ENCODE data around the gene CLCN5.

Gene CLCN5

GRCh38 chrX:50081282-50081889, 159.0 kb downstream of the CLCN5 start:
- DNase-seq (ENCODE audit: low read depth, low spot score) = peak; percentile 66

GRCh38 chrX:50082741-50083140, 160.3 kb downstream of the CLCN5 start:
- no peak for DNase-seq (ENCODE audit: low read depth, low spot score)

GRCh38 chrX:50088645-50089044, 166.2 kb downstream of the CLCN5 start:
- DNase-seq (ENCODE audit: low read depth, low spot score) = no peak

GRCh38 chrX:50093625-50094024, 171.2 kb downstream of the CLCN5 start:
- DNase-seq (ENCODE audit: low read depth, low spot score) = no peak

GRCh38 chrX:50097071-50097470, 174.7 kb downstream of the CLCN5 start:
- no peak for DNase-seq (ENCODE audit: low read depth, low spot score)

- DNase-seq (ENCODE audit: low read depth, low spot score) = no peak
Observed at GRCh38 chrX:50098241-50098640, 175.8 kb downstream of the CLCN5 start.

- no peak for DNase-seq (ENCODE audit: low read depth, low spot score)
Observed at GRCh38 chrX:50098749-50099148, 176.4 kb downstream of the CLCN5 start.

GRCh38 chrX:50099331-50099730, 176.9 kb downstream of the CLCN5 start:
- no peak for DNase-seq (ENCODE audit: low read depth, low spot score)

- peak; percentile 63 for DNase-seq (ENCODE audit: low read depth, low spot score)
Observed at GRCh38 chrX:50100188-50100587, 177.8 kb downstream of the CLCN5 start.

- DNase-seq (ENCODE audit: low read depth, low spot score) = no peak
Observed at GRCh38 chrX:50103176-50103575, 180.8 kb downstream of the CLCN5 start.

- no peak for DNase-seq (ENCODE audit: low read depth, low spot score)
Observed at GRCh38 chrX:50103866-50104566, 181.6 kb downstream of the CLCN5 start.

- DNase-seq (ENCODE audit: low read depth, low spot score) = no peak
Observed at GRCh38 chrX:50106051-50106675, 183.8 kb downstream of the CLCN5 start.

GRCh38 chrX:50107470-50107869, 185.1 kb downstream of the CLCN5 start:
- no peak for DNase-seq (ENCODE audit: low read depth, low spot score)

GRCh38 chrX:50108264-50108663, 185.9 kb downstream of the CLCN5 start:
- peak; percentile 36 for DNase-seq (ENCODE audit: low read depth, low spot score)

- DNase-seq (ENCODE audit: low read depth, low spot score) = peak; percentile 57
Observed at GRCh38 chrX:50111742-50112141, 189.3 kb downstream of the CLCN5 start.

- DNase-seq (ENCODE audit: low read depth, low spot score) = peak; percentile 65
Observed at GRCh38 chrX:50114113-50114512, 191.7 kb downstream of the CLCN5 start.

- DNase-seq (ENCODE audit: low read depth, low spot score) = no peak
Observed at GRCh38 chrX:50115973-50116372, 193.6 kb downstream of the CLCN5 start.

- DNase-seq (ENCODE audit: low read depth, low spot score) = no peak
Observed at GRCh38 chrX:50117476-50117875, 195.1 kb downstream of the CLCN5 start.

- no peak for DNase-seq (ENCODE audit: low read depth, low spot score)
Observed at GRCh38 chrX:50125480-50125879, 203.1 kb downstream of the CLCN5 start.

GRCh38 chrX:50147972-50148371, 225.6 kb downstream of the CLCN5 start:
- no peak for DNase-seq (ENCODE audit: low read depth, low spot score)
